ENCODE results near the gene NMUR1. TPM values are rescaled to one million over a fixed set of nuclear protein-coding genes. Genes with fewer than 3 reads are reported as not detected.

The NMUR1 gene
- total RNA-seq, 1 donor = under 0.01 TPM

DNA sequence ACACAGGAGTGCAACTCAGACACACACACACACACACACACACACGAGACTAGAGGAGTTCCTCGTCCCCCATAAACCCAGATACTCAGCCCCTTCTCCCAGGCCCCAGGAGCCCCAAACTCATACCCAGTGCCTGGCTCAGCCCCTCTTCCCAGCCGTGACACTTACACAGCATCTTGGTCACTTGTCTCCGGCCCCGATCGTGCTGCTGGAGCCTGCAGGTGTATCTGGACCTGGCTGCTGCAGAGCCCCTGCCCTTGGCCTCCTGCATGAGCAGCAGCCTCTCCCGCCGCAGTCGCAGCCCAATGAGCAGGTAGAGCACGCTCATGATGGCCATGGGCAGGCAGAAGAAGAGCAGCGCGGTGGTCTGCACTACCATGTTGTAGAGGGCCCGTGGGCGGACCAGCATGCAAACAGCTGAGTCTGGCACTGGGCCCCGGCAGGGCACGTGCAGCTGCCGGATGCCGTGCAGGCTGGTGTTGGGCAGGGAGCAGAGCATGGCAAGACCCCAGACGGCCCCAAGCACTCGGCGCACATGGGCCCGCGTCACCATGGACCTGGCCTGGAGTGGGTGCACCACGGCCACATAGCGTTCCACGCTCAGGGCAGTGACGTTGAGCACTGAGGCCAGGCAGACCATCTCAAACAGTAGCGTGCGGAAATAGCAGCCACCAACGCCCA is 2.1 kb downstream of the NMUR1 start:
- H3K36me3 ChIP-seq (ENCODE audit: insufficient read depth, low read length) = no peaks in the 10 kb centered on the region

DNA sequence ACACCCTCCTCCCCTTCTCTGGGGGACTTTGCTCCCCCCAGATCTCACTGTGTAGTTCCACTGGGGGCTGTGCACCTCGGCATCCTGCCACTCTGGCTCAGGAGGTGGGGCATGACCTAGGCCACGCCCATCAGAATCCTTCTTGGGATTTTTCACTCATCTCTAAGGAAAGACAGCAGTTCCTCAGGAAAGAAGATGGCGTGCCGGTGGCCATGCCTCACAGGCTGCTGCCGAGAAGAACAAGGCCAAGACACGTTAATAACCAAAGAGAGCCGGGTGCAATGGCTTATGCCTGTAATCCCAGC is 3.2 kb downstream of the NMUR1 start:
- TF ChIP-seq, protein P1, sequence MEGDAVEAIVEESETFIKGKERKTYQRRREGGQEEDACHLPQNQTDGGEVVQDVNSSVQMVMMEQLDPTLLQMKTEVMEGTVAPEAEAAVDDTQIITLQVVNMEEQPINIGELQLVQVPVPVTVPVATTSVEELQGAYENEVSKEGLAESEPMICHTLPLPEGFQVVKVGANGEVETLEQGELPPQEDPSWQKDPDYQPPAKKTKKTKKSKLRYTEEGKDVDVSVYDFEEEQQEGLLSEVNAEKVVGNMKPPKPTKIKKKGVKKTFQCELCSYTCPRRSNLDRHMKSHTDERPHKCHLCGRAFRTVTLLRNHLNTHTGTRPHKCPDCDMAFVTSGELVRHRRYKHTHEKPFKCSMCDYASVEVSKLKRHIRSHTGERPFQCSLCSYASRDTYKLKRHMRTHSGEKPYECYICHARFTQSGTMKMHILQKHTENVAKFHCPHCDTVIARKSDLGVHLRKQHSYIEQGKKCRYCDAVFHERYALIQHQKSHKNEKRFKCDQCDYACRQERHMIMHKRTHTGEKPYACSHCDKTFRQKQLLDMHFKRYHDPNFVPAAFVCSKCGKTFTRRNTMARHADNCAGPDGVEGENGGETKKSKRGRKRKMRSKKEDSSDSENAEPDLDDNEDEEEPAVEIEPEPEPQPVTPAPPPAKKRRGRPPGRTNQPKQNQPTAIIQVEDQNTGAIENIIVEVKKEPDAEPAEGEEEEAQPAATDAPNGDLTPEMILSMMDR (IDR thresholded peaks at IDR 0.05; ENCODE audit: extremely low read depth, low read depth, low read length) = no peak
- no peaks in the 10 kb centered on the region for H3K36me3 ChIP-seq (ENCODE audit: insufficient read depth, low read length)
- H2AFZ ChIP-seq (ENCODE audit: low read length) = no peak overlapping the region
- no peaks in the 10 kb centered on the region for H3K9me3 ChIP-seq (ENCODE audit: low read depth, low read length)
- DNase-seq (ENCODE audit: insufficient read length, low spot score, missing footprints) = peak; percentile 43
- no peaks in the 10 kb centered on the region for H3K79me2 ChIP-seq (ENCODE audit: insufficient read depth, low read length)
- H3K27ac ChIP-seq (ENCODE audit: low read depth, low read length) = no peak overlapping the region
- no peaks in the 10 kb centered on the region for H4K20me1 ChIP-seq (ENCODE audit: insufficient read depth, low read length)
- H3K27me3 ChIP-seq (ENCODE audit: insufficient read depth, low read length) = peaks cover 17% of the 10 kb centered on the region
- H3K4me2 ChIP-seq (ENCODE audit: insufficient read depth, low read length) = no peak overlapping the region
- H3K4me3 ChIP-seq (ENCODE audit: insufficient read depth, low read length) = no peak overlapping the region
- peaks cover 6% of the 10 kb centered on the region for H3K4me1 ChIP-seq (ENCODE audit: insufficient read depth, low read length)

More for the DNA sequence above, 2.1 kb downstream of the NMUR1 start:
- Histone ChIP-seq H4K20me1 (ENCODE audit: insufficient read depth, low read length) (no peaks in the 10 kb centered on the region), H3K79me2 (ENCODE audit: insufficient read depth, low read length) (no peaks in the 10 kb centered on the region), H3K4me2 (ENCODE audit: insufficient read depth, low read length) (no peak overlapping the region), H3K4me1 (ENCODE audit: insufficient read depth, low read length) (peaks cover 5% of the 10 kb centered on the region), H3K27me3 (ENCODE audit: insufficient read depth, low read length) (peaks cover 17% of the 10 kb centered on the region), H2AFZ (ENCODE audit: low read length) (no peak overlapping the region), H3K27ac (ENCODE audit: low read depth, low read length) (no peak overlapping the region), H3K4me3 (ENCODE audit: insufficient read depth, low read length) (no peak overlapping the region), H3K9me3 (ENCODE audit: low read depth, low read length) (no peaks in the 10 kb centered on the region)
- TF ChIP-seq, protein P1 (IDR thresholded peaks at IDR 0.05; ENCODE audit: extremely low read depth, low read depth, low read length) = no peak
- DNase-seq (ENCODE audit: insufficient read length, low spot score, missing footprints) = peak; percentile 39

DNA sequence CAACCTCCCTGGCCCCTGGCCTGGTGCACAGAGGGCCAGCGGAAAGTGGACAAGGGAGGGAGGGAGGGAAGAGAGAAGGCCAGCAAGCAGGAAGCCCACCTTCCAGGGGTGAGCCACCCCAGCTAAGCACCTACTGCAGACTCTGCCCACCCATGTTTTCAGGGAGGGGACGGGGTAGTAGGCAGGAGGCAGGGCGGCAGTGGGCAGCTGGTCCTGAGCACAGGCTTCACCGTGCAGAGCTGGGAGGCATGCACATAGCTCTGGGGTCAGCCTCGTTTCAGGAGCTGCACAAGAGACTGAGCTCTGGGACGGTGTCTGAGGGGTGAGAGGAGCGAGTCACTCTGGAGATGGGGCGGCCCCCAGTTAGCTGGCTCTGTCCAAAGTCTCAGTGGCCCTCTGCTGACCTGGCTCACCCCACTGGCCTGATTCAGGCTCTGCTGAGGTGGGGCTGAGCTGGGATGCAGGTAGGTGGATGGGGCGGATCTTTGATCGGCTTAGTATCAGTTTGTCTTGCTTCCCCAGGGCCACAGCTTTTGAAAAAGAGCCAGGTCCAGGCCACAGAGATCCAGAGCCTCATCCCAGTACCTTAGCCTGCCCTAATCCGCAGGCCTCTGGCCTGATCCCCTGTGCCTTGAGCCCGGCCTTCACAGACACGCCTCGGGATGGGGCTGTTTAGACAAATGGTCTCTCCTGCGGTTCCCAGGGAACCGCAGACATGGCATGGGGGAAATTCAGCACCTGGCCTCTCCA is 3.7 kb downstream of the NMUR1 start:
- Histone ChIP-seq H4K20me1 (ENCODE audit: insufficient read depth, low read length) (no peaks in the 10 kb centered on the region), H3K79me2 (ENCODE audit: insufficient read depth, low read length) (no peaks in the 10 kb centered on the region), H3K9me3 (ENCODE audit: low read depth, low read length) (no peaks in the 10 kb centered on the region), H3K4me1 (ENCODE audit: insufficient read depth, low read length) (peaks cover 6% of the 10 kb centered on the region), H3K4me3 (ENCODE audit: insufficient read depth, low read length) (no peak overlapping the region), H3K4me2 (ENCODE audit: insufficient read depth, low read length) (no peak overlapping the region), H3K27me3 (ENCODE audit: insufficient read depth, low read length) (peaks cover 17% of the 10 kb centered on the region), H3K36me3 (ENCODE audit: insufficient read depth, low read length) (no peaks in the 10 kb centered on the region), H2AFZ (ENCODE audit: low read length) (no peak overlapping the region), H3K27ac (ENCODE audit: low read depth, low read length) (no peak overlapping the region)
- TF ChIP-seq, protein P1 (IDR thresholded peaks at IDR 0.05; ENCODE audit: extremely low read depth, low read depth, low read length) = no peak
- DNase-seq (ENCODE audit: insufficient read length, low spot score, missing footprints) = peak; percentile 53
